Fibroblast of lung (primary cell): ENCODE results near the gene MARF1.

Experiments used
- EZH2 ChIP-seq: IDR thresholded peaks from 2 replicates; pipeline ENCODE4 v1.5.1; 2012; ENCODE audit warnings: low read length, control low read depth, mild to moderate bottlenecking; ENCODE audit errors: missing control alignments
- TF ChIP-seq, protein P1 (sequence below), 2 donors: IDR thresholded peaks in 1 of 2; conservative IDR thresholded peaks in 1 of 2; 1 replicate in 1 of 2; 2 replicates in 1 of 2; pipeline ENCODE4 v1.5.1; 2011 to 2012; ENCODE audit warnings: low read length in 2 of 2, control low read depth in 1 of 2, inconsistent platforms in 1 of 2, low read depth in 1 of 2, mild to moderate bottlenecking in 1 of 2

- no peak for TF ChIP-seq EZH2
- TF ChIP-seq, protein P1, sequence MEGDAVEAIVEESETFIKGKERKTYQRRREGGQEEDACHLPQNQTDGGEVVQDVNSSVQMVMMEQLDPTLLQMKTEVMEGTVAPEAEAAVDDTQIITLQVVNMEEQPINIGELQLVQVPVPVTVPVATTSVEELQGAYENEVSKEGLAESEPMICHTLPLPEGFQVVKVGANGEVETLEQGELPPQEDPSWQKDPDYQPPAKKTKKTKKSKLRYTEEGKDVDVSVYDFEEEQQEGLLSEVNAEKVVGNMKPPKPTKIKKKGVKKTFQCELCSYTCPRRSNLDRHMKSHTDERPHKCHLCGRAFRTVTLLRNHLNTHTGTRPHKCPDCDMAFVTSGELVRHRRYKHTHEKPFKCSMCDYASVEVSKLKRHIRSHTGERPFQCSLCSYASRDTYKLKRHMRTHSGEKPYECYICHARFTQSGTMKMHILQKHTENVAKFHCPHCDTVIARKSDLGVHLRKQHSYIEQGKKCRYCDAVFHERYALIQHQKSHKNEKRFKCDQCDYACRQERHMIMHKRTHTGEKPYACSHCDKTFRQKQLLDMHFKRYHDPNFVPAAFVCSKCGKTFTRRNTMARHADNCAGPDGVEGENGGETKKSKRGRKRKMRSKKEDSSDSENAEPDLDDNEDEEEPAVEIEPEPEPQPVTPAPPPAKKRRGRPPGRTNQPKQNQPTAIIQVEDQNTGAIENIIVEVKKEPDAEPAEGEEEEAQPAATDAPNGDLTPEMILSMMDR (conservative IDR thresholded peaks at IDR 0.05 in 1 of 2, IDR thresholded peaks at IDR 0.05 in 1 of 2; ENCODE audit: low read depth in 1 of 2, low read length in 2 of 2) = no peak
Observed at GRCh38 chr16:15690296-15690695, 47.3 kb upstream of the MARF1 start.
